ENCODE measurements around the gene MEF2D.
A peak's percentile ranks its signal among the peaks of the same experiment; 100 is the strongest.

Gene MEF2D

GRCh38 chr1:156439777-156440183 is 60.8 kb downstream of the MEF2D start:
- DNase-seq, result no peak

DNA sequence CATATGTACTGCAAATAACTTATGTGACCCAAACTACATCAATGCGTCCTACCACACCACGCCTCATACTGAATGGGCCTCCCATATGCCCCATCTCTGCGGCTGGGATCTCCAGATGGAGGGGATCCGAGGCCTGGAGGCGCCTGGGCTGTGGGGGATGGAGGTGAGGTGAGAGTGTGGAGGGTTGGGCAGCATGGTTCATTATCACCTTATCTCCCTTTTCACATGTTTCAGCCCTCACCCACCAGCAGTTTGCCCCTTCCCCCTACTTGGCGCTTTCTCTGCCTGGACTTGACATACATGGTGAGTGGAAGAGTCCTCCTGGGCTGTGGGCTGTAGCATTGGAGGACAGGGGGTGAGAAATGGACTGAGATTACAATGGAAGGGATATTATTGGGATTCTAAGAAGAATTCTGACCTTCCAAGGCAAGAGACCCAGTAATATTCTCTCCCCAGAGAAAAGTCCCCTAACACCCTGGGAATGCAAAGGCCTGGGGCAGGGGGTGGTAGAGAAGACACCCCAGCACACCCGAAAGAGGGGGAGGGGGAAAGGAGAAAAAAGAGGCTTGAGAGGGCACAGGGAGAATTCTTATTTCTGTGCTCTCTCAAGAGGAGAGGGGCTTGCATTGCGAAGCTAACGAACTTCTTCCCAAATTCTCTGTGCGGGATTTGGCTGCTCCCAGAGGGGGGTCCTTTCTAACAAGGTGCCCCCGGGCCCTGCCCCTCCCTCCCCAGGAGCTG is 61.4 kb downstream of the MEF2D start:
- no peak for DNase-seq

DNA sequence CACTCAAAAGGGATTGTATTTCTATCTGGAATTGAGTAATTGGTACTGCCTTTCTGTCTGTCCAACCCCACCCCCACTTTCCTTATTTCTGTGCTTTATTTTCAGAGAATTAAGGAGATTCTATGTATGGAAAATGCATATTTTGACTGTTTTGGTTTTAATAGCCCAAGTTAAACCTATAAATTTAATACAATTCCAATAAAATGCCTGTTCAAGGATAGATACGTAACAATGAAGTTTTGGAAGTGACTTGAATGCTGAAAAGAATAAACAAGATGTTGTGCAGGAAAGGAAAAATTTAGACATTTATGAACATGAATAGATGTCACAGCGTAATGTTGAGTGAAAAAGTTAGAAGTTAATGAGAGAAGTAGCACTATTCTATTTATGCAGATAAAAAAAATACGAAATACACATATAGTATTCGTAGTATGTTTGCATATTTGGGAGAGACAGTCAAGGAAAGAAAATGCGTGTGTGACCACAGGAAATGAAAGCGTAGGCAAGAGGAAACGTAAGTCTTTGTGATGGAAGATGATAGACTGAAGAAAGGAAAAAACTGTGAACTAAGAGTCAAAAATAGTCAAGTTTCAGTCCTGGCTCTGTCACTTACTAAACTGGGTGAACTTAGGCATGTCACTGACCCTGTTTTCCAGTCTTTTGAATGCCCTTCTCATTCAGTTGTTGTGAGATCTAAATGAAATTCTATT is 62.1 kb downstream of the MEF2D start:
- peak; percentile 42 for DNase-seq

- no peak for DNase-seq
Observed at GRCh38 chr1:156437037-156437867, 63.3 kb downstream of the MEF2D start.

DNA sequence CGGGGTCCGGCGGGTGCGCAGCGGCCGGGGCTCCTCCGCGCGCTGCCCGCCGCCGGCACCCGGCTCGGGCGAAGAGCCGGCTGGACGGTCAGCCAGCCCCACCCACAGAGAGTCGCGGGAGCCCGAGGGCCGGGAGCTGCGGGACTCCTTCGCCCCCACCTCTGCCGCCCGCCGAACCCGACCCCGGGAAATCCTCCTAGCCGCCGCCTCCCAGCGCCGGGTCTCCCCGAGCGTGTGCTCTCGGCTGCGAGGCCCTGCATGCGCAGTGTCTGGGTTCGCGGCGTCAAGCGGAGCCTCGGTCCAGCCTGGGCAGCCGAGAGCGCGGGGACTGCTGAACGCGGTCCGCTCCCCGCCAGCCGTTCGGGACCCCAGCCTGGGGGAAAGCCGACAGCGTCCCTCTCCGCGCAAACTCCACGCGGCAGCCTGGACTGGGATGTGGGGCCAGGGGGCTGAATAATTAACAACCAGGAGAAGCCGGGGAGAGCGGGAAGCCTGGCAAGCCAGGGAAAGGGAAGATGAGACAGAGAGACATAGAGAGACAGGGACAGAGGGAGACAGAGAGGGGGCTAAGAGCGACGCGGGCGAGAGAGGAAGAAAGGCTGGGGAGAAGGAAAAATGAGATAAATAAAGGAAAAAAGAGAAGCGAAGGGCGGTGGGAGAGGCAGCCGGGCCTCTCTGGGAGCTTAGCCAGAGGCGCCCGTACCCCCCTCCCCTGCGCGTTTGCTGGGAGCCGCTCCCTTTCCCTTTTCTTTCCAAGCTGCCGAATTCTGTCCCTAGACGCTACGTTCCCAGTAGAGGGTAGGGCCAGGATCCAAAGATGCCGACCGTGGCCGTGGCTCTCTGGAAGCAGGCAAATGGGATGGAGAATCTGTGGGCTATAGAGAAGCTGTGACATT is 64.2 kb downstream of the MEF2D start:
- DNase-seq, result no peak

GRCh38 chr1:156435545-156436140 is 64.9 kb downstream of the MEF2D start:
- DNase-seq, result no peak

DNA sequence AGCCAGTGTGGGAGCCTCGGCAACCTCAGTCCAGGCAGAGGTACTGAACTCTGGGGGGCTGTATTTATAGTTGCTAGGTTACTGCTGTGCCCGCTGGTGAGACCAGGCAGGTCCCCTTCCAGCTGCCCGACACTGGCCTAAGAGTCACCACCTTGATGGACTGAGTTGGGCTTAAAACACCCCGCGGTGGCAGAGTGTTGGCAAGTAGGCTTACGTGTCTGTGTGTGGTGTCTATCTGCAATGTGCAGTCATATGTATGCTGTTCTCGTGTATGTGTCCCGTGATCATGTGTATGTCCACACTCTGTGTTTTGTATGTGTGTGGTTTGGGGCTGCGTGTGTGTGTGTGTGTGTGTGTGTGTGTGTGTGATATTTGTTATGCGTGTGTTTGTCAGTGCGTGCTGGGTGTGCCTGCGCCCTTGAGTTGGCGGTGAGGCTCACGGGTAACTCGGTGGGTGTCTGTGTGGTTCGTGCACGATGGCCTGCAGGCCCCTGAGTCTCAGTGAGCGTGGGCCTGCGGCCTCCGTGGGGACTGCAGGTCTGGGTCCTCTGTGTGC is 65.5 kb downstream of the MEF2D start:
- DNase-seq, result no peak

GRCh38 chr1:156433602-156434001 is 67.0 kb downstream of the MEF2D start:
- no peak for DNase-seq

DNA sequence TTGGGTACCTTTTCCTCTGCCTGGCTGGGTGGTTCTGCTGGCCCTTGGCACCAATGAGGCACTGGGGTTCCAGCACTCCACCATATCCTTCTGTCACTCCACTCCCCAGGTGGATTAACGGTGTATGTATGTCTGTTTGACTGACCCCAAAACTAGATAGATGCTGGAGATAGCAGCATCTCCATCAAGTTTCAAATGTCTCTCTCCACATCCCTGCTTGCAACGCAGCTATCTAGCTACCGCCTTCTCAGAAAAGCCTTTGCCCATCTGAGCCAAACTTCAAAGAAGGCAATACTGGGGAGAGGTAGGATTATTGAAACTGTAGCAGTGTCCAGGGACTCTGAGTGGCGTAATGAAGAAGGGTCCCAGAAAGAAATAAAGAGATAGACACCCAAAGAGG is 67.5 kb downstream of the MEF2D start:
- no peak for DNase-seq

GRCh38 chr1:156432669-156433018 is 67.9 kb downstream of the MEF2D start:
- no peak for DNase-seq

DNA sequence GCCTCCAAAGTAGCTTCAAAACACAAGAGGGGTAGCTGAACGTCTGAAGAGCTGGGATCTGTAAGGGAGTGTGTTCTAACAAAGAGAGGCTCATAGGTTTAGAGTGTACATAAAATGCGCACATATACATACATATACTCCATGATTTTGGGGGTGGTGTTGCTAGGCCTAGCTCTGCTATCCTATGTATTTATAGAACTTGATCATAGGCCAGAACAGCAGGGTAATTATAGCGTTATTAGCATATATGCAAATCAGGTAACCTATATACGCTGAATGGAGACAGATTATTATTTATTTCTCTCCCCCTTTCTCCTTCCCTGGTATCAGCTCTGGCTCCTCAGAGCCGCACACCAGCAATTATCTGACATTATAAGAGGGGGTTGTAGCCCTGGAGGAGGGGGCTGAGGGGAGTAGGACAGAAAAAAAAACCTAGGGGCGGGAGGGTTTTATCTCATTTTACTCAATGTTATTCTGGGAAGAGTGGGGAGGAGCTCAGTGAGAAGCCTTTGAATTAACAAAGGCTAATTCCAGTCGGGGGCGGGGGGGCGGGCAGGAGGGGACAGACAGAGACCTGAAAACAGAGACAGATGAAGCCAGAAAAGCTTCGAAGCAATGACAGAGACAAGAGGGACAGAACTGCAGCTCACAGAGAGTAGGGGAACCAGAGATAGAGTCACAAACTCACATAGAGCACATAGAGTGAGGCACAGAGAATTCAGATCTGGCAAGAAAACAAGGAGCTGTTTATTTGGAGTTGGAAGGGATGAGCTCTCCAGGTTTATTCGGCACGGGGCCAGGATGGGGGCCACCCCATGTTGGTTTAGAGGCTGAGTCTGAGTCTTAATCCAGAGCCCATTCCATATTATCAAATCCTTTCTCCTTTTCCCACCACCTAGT is 68.6 kb downstream of the MEF2D start:
- DNase-seq, result no peak

DNA sequence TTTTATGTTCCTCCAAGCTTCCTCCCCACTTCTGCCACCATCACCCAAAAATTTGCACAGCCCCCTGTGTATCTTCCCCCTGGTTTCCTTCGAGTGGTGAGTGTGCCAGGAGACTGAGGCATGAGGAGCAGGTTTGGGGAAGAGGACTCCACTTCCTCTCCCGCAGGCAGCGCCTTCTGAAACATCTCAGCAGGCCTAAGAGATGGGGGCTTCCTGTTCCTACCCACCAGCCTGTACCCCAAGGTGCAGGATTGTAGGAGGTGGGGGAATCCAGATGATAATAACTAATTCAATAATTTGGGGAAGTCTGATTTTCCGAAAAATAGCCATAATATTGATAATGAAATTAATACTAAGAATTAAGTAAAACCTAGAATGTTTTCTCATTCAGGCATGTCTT is 69.2 kb downstream of the MEF2D start:
- DNase-seq, result no peak

GRCh38 chr1:156430866-156431265 is 69.7 kb downstream of the MEF2D start:
- no peak for DNase-seq

DNA sequence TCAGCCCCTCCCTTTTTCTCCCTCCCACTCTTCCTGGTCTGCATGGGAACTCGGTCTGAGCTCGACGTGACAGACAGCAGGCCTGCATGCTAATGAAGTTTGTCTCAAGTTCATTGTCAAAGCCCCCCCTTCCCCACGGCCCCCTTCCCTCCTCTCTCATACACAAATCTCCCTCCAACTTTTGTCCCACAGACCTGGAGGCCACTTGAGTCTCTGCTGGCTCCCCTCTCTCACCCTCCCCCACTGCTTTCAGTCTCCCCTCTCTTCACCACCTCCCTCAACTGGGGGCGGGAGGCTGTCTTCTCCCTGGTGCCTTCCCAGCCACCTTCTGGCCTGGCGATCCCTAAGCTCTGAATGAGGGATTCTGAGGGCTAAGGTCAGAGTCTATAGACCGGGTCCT is 70.3 kb downstream of the MEF2D start:
- DNase-seq, result no peak

DNA sequence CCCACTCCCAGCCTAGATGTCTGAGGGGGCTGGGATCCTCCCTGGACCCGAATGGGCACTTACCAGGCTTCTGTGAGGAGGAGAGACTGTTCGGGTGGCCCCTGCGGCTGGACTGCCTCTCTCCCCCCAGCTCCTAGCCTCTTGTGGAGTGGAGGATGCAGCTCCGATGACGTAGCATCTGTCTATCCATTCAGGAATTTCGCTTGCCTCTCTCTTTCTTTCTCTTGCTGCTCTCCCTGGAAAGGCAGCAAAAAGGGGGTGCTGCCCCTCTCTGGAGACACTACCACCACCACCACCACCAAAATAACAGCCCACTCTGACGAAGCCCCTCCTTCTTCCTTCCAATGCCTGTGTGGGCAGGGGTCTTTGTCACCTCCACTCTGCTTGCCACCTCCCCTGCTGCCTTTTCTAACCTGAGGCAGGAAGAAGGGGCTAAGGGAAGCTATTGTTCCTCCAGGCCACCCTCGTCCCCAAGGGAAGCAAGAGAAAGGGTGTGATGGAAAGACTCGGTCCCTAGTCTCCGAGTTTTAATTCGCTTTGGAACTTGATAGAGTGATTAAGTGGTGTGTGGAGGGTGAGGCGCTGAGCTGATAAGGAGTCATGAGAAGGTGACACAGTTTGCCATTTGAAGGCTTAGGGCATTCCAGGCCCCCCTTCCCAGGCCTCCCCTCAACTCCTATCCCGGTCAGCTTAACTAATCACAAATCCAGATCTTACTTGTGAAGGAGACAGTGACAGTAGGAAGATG is 71.1 kb downstream of the MEF2D start:
- DNase-seq, result no peak

DNA sequence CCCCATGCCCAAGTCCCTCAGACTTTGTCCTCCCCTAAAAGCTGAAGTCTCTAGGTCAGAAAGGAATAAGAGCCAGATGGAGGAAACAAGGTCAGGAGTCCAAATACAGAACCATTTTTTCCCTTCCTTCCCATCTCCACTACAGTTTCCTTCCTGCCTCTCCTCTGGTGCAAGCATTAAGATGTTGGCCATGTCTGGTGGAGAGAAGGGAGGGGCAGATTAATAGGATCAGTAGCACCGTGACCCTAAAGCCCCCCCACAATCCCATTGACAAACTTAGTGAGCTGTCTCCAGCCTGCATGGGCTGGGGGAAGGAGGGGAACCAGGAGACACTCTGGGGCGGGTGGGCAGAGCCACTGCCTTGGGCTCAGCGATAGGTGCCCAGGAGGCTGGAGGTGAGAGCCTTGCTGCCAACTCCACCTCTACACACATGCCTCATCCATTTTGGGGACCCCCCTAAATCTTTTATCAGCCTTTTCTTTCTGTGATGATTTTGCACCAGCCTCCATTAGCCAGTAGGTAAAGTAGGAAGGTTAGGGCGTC is 71.8 kb downstream of the MEF2D start:
- DNase-seq, result no peak

- no peak for DNase-seq
Observed at GRCh38 chr1:156427957-156428356, 72.6 kb downstream of the MEF2D start.

DNA sequence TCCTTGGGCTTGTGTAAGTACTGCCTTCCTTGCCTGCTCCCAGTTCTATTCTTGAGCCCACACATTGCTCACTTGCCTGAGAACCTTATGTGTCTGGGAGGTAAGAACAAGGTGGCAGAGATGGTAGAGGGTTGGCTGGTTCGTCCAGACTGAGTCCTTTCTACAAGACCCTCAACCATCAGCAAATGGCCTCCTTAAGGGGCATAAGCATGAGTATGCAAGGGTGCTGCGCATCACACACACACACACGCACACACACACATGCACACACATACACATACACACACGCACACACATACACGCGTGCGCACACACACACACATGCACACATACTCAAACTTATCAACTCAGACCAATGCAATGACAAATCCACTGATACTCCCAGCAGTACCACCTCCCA is 74.6 kb downstream of the MEF2D start:
- DNase-seq, result no peak

DNA sequence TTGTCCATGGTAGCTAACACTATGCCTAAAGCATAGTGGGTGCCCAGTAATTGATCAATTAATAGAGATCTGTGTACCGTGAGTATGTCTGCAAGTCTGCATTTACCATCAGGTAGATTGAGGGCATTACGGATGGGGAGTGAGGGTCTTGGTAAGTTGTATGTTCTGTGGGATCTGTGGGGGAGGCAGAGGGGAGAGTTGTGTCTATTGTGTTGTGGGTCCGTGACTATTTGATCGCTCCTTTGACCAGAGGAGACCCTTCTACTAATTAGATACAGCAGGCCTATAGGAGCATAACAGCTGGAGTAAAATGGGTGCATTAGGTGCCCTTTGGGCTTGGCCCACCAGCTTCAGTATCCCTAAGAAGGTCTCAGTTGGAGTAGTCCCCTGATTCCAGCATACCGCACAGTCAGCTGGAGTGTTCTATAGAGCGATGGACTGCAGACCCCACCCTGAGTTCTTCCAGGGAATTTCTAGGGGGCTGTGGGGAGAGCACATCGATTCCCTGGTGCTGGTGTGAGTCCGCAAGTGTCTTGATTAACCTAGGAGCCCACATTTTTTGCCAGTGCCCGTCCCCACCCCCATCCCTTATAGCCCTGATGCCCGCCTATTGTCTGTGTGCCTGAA is 75.7 kb downstream of the MEF2D start:
- no peak for DNase-seq

Measured in fibroblast of skin of back (primary cell).